HG03571 (cell line): ENCODE measurements around the gene SPATA2.

ENCODE experiments used
- ATAC-seq: cut with Tn5 transposase; IDR thresholded peaks from one replicate; pipeline ENCODE4 v1.9.1; 2021; ENCODE audit not compliant: unreplicated experiment

SPATA2 gene

DNA sequence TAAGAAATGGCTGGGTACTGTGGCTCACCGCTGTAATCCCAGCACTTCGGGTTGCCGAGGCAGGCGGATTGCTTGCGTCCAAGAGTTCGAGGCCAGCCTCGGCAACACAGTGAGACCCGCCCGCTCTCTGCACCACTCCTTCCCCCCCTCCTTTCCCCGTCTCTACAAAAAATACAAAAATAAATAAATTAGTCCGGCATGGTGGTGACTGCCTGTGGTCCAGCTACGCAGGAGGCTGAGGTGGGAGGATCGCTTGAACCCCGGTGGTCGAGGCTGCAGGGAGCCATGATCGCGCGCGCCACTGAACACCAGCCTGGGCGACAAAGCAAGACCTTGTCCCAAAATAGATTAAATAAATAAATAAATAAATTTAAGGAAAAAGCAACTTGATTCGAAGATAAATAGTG lies 20.4 kb upstream of the SPATA2 start:
- ATAC-seq = no peak

DNA sequence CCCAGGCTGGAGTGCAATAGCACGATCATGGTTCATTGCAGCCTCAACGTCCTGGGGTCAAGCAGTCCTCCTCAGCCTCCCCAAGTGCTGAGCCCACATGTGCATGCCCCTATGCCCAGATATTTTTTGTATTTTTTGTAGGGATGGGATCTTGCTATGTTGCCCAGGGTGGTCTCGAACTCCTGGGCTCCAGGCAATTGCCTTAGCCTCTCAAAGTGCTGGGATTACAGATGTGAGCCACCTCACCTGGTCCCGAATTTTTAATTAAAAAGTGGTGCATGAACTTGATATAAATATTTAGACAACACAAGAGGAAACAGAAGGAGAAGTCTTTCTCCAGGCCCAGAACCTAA lies 13.8 kb upstream of the SPATA2 start:
- ATAC-seq = no peak

DNA sequence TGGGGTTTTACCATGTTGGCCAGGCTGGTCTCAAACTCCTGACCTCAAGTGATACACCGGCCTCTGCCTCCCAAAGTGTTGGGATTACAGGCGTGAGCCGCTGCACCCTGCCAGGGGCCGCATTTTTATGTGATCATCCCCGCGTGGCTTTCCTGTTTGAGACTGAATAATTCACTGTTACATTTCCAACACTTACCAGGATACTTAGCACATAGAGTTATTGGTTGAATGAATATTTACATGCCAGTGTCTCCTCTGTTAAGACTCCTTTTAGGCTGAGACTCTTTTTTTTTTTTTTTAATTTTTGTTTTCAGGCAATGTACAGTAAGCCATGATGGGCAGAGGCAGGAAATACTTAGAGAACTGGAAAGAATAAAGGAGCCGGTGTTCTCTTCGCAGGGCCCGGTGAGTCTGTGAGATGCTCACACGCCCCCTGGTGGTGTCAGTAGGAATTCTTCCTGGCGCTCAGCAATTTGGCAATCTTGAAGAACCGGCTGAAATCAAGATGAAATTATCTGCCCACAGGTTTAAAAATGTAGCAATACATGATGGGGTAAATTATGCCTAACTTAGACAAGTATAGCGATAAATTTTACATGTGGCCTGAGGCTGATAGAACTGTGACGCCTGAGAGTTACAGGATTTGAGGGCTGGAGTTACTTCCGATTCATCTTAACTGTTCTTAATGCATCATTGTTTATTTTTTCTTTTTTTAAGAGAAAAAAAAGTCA lies 13.2 kb upstream of the SPATA2 start:
- no peak for ATAC-seq

DNA sequence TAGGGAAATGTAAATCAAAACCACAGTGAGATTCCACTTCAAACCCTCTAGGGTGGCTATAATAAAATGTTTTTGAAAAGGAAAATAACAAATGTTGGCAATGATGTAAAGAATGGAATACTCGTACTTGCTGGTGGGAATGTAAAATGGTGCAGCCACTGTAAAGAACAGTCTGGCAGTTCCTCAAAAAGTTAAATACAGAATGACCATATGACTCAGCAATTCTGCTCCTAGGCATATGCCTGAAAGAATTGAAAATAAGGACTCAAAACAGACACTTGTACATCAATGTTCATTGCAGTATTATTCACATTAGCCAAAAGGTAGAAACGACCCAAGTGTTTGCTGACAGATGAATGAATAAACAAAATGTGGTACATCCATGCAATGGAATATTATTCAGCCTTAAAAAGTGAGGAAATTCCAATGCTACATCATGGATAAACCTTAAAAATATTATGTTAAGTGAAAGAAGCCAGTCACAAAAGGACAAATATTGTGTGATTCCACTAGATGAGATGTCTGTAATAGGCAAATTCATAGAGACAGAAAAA lies 10.6 kb upstream of the SPATA2 start:
- ATAC-seq = no peak

DNA sequence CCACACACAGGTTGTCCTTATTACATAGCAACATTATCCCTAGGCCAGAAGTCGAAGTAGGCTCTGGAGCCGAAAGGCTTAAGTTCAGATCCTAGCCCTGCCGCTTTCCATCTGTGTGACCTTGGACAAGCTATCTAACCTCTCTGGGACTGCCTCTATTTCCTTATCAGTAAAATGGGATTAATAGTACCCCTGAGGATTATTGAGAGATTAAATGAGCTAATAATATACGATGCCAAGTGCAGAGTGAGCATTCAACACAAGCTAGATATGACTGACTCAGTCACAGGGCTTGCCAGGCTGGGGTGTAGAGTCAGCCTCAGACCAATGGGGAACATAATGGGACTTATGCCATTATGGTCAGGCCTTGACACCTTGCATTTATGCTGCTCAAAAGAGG lies 8.9 kb upstream of the SPATA2 start:
- no peak for ATAC-seq

GRCh38 chr20:49919461-49919860 lies 4.1 kb upstream of the SPATA2 start:
- no peak for ATAC-seq

DNA sequence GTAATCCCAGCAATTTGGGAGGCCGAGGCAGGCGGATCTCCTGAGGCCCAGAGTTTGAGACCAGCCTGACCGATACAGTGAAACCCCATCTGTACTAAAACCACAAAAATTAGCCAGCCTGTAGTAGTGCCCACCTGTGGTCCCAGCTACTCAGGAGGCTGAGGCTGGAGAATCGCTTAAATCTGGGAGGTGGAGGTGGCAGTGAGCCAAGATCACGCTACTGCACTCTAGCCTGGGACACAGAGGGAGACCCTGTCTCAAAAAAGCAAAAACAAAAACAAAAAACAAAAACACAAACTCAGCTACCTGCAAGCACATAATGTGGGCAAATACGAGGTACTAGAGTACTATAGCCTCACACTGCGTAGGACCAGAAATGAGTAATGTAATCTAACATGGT lies 3.7 kb upstream of the SPATA2 start:
- ATAC-seq = no peak

DNA sequence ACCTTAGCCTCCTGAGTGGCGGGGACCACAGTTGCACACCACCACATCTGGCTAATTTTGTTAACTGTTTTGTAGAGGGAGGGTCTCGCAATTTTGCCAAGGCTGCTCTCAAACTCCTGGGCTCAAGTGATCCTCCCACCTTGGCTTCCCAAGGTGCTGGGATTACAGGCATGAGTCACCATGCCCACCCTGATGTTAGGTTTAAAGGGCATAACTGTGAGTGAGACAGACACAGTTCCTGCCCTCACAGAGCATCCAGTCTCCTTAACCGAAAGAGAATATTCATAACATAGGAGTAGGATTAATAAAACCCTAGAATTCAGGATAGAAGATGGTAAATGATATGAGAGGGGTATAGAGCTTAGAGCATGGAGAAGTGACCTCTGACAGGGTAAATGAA lies 3.1 kb upstream of the SPATA2 start:
- ATAC-seq = no peak

DNA sequence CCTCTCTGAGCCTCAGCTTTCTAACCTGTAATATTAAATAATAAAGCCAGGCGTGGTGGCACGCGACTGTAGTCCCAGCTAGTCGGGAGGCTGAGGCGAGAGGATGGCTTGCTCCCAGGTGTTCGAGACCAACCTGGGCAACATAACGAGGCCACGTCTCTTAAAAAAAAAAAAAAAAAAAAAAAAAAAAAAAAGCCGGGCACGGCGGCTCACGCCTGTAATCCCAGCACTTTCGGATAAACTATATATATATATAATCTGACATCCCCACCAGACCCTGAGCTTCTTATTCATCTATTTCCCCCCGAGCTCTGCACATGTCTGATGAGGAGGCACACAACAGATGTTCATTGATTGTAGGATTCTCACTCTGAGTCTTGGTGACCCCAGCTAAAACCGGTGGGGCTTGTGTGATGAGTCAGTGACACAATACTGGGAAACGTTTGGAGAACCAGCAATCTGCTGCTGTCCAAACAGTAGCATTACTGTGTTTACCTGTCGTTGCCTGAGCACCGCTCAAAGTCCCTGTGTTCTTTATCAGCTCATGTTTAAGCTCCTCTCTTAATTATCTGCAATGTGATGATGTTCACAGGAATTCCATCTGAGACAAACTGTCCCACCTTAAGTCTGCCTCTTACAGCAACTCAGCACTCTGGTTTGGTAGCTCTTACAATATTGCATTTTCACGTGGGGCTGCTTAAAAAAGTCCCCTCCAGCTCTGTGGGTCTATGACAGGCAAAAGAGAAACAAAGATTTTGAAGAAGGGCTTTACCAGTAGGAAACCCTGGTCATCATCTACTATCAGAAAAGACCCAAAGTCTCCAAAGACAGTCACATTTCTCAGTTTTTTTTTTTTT lies 1.0 kb upstream of the SPATA2 start:
- no peak for ATAC-seq

GRCh38 chr20:49915118-49915379 lies 280 bp downstream of the SPATA2 start:
- peak; percentile 35 for ATAC-seq

DNA sequence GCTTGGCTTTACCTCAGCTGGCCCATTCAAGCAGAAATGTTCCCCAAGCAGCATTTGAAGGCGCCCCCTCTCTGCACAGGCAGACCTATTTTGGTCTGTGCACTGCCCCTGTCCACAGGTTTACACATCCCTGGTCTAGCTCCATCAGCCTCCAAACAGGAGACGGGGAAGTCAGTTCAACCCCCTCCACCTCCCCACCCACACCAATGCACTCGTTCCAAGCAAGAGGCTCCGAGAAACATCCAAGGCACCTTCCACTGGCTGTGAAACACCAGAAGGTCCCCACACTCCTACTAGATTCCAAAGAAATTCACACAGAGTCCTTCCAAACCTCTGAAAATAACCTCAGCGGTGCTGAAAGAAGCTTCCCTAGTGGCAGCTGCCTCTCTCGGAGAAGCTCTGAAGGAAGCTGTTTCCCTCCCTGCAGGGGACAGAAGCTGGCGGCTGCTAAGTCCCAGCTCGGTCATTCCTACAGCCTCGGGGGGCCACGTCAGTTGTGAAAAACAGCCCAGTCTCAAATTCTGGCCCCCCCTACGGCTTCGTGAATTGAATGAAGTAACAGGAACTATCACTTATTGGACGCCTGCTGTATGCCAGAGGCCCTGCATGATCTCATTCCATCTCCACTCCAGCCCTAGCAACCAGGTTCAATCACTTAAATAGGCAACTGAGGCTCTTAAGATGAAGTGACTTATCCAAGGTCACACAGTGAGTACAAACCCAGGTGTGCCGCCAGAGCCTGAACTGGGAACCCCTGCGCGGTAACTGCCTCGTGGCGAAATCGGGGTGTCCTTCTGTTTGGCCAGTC lies 815 bp downstream of the SPATA2 start:
- peak; percentile 5 for ATAC-seq

DNA sequence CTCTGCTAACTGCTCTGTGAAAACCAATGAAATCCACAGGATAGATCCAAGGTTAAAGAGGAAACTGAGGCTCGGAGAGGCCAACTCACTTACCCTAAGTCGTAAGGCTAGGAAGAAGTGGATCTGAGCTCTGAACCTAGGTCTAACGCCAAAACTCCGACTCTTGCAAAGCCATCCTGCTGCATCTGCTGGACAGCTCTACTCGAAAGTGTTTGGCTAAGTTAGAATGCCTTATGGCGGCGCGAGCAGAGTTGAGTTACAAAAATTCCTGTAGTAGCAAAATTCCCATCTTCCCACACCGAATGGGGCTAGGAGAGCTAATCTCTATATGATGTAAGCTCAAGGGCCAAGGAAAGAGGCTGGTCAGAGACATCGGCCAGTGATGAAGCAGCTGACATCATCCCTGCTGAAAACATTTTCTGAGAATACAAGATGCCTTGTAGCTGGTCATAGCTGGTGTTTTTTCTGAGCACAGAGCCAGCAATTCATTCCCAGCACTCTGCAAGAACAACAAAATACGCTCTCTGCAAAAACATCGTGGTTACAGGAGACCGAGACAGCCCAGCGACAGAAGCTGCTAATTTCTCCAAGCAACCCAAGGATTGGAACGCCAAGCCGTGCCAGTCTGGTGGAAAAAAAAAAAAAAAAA lies 1.8 kb downstream of the SPATA2 start:
- ATAC-seq = no peak

- ATAC-seq = no peak
Observed at GRCh38 chr20:49910340-49910706, 5.0 kb downstream of the SPATA2 start.

DNA sequence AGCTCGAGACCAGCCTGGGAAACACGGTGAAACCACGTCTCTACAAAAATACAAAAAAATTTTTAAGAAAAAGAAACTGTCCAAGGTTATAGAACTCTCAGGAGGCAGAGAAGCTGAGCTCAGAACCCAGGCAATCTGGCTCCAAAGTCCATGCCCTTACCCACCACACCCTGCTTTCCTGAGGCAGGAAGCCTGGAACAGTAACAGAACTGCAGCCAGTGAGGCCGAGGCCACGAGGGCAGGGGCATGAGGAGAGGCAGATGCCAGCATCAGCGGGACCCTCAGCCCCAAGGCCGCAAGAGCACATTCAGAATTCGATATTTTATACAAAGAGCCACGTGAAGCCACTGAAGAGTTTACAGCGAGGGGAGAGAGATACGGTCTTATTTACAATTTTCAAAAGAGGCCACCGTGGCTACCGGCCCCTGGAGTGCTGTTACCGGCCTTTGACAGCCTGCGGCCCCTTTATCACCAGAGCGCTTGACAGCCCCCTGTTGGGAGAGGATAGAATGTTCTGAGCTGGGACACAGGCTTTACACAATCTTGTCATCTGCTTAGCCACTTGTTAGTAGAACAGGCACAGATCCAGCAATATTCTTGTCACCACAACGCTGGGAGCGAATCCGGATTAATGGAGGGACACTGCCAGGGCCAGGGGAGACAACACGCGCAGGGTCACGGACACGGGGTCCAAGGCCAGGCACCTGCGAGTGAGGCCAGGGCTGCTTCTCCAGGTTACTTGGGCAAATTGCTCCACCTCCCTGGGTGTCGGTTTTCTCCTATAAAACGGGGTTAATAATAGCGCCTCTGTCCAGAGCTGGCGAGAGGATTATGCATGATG lies 5.6 kb downstream of the SPATA2 start:
- ATAC-seq = no peak

- ATAC-seq = no peak
Observed at GRCh38 chr20:49908258-49908565, 7.1 kb downstream of the SPATA2 start.

DNA sequence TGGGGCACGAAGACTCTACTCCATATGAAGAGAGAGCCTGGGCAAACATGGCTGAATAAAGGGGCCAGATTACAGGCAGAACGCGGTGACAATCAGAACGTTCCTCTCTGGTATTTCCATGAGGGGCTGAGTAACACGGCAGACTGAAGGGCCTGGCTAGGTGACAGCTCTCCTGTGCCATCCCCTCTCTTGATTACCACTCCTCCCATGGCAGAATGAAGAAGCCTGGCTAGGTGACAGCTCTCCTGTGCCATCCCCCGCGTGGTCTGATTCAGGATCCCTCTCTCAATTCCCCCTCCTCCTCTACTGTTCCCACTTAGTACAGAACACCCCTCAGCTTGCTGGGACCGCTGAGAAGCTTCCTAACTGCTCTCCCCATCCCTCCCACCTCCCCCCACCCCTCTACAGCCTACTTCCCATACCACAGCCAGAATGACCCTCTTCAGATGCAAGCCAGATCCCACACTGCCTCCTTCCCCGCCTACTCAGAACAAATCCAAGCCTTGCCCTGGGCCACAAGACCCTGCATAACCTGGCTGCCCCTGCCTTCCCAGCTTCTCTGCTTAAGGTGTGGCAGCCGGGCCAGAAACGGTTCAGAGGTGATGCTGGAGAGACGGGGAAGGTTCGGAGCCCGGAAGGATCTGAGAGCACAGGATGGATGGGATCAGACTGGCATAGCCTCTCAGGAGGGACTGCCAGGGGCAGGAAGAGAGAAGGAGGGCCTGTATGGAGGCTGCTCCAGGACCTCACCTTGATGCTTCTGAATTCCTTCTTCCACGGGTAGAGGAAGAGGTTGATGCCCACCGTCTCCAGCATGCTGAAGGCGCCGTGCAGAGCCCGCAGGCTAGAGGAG lies 7.7 kb downstream of the SPATA2 start:
- no peak for ATAC-seq

- ATAC-seq = no peak
Observed at GRCh38 chr20:49906615-49907154, 8.6 kb downstream of the SPATA2 start.

DNA sequence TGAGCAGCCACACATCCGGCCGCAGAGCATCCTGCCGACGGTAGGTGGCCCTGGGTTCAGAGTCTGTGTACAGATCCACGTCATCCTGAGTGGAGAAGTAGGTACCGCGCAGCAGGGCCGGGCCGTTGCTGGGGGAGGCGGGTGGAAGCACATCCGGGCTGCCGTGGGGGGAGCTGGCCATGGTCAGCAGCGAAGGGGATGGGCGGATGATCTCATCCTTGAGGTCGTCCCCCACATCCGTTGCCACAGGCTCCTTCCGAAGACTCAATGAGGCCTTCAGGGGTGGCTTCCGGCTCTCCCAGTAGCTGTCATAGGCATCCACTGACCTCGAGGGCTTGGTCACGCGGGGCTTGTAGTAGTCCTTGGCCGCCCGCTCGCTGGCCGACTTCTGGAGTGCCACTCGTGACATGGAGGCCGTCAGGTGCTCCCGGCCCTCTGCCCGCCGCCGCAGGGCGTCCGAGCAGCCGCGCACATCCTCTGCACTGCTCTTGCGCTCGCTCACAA lies 9.2 kb downstream of the SPATA2 start:
- ATAC-seq = no peak

DNA sequence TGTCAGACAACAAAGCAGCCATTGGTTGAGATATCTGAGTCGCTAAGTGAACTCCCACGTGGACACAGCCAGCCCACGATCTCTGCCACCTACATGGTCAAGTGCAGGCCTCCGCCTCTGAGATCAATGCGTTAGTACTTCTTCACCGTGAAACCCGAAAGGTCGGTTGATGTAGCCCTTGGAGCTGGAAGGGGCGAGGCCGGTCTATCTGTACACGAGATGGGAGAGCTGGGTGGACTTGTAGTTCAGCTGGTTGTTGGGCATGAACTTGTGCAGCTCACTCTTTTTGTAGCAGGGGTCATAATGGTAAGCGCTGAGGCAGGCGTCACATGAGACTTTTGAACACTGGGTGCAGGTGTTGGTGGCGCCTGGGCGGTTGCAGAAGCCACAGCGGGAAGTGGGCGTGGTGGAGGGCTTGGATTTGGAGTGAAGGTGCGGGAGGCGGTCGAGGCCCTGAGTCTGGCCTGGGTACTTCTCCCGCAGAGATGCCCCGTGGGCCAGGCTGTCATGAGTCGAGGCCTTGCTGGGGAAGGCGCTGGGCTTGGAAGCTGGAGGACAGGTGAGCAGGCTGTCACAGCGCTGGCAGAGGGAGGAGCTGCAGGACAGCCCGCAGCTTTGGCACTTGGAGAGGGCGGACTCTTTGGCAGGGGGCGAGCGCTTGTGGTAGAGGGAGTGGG lies 9.8 kb downstream of the SPATA2 start:
- ATAC-seq = no peak
